ENCODE results near the gene KRTAP4-7.
"Not testable (repeated sequence)": the region's sequence is repeated elsewhere in the genome, so short reads cannot be mapped to it uniquely, and the experiment has no call there.

DNA sequence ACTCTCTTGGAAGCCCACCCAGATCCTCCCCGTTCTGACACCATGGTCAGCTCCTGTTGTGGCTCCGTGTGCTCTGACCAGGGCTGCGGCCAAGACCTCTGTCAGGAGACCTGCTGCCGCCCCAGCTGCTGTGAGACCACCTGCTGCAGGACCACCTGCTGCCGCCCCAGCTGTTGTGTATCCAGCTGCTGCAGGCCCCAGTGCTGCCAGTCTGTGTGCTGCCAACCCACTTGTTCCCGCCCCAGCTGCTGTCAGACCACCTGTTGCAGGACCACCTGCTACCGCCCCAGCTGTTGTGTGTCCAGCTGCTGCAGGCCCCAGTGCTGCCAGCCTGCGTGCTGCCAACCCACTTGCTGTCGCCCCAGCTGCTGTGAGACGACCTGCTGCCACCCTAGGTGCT is 21.4 kb downstream of the KRTAP4-7 start, which contains the start of gene KRTAP4-9:
- TF ChIP-seq, protein P1, sequence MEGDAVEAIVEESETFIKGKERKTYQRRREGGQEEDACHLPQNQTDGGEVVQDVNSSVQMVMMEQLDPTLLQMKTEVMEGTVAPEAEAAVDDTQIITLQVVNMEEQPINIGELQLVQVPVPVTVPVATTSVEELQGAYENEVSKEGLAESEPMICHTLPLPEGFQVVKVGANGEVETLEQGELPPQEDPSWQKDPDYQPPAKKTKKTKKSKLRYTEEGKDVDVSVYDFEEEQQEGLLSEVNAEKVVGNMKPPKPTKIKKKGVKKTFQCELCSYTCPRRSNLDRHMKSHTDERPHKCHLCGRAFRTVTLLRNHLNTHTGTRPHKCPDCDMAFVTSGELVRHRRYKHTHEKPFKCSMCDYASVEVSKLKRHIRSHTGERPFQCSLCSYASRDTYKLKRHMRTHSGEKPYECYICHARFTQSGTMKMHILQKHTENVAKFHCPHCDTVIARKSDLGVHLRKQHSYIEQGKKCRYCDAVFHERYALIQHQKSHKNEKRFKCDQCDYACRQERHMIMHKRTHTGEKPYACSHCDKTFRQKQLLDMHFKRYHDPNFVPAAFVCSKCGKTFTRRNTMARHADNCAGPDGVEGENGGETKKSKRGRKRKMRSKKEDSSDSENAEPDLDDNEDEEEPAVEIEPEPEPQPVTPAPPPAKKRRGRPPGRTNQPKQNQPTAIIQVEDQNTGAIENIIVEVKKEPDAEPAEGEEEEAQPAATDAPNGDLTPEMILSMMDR (conservative IDR thresholded peaks at IDR 0.05; ENCODE audit: low read length), result not testable (repeated sequence)
- TF ChIP-seq EZH2phosphoT487 (IDR thresholded peaks at IDR 0.05; ENCODE audit: borderline replicate concordance, low read depth, low read length), result not testable (repeated sequence)

All from OCI-LY7 (cell line).